Skeletal muscle tissue (tissue), 4 donors: Measurements from ENCODE around the gene APOBEC3F. TPM values are rescaled to one million over a fixed set of nuclear protein-coding genes. Genes with fewer than 3 reads are reported as not detected.
A peak's percentile ranks its signal among the peaks of the same experiment; 100 is the strongest.
"Not testable (repeated sequence)": the region's sequence is repeated elsewhere in the genome, so short reads cannot be mapped to it uniquely, and the experiment has no call there.

ENCODE experiments used
- H3K27ac ChIP-seq: one replicate; pipeline ENCODE4 v1.7.0; 2013; ENCODE audit warnings: mild to moderate bottlenecking, low read depth, low read length, inconsistent platforms
- H3K27me3 ChIP-seq, 3 donors: one replicate each; pipeline ENCODE4 v1.7.0; 2013; ENCODE audit warnings: low read length in 3 of 3; ENCODE audit not compliant: control insufficient read depth in 3 of 3, insufficient read depth in 3 of 3
- H3K36me3 ChIP-seq, 3 donors: one replicate each; pipeline ENCODE4 v1.7.0; 2013; ENCODE audit warnings: low read length in 3 of 3; ENCODE audit not compliant: control insufficient read depth in 3 of 3, insufficient read depth in 3 of 3
- H3K4me1 ChIP-seq, 3 donors: one replicate each; pipeline ENCODE4 v1.7.0; 2013; ENCODE audit warnings: low read length in 3 of 3, mild to moderate bottlenecking in 3 of 3; ENCODE audit not compliant: control insufficient read depth in 3 of 3, insufficient read depth in 3 of 3
- H3K4me3 ChIP-seq, 3 donors: one replicate each; pipeline ENCODE4 v1.7.0; 2013; ENCODE audit warnings: low read length in 3 of 3
- H3K9ac ChIP-seq, 3 donors: one replicate each; pipeline ENCODE4 v1.7.0; 2013; ENCODE audit warnings: low read length in 3 of 3, mild to moderate bottlenecking in 3 of 3, moderate library complexity in 2 of 3, low read depth in 1 of 3
- H3K9me3 ChIP-seq, 3 donors: one replicate each; pipeline ENCODE4 v1.7.0; 2013; ENCODE audit warnings: low read length in 3 of 3; ENCODE audit not compliant: control insufficient read depth in 3 of 3
- total RNA-seq: library from RNA; depleted of rRNA; stranded (reverse); fragments of >200 nt; gene quantifications from one replicate; pipeline ENCODE4 v1.2.3, GENCODE V29; 2014
- donor health status: Osteomylitis.

Gene APOBEC3F
- total RNA-seq = 1.0 TPM

- Histone ChIP-seq H3K9ac (peak within 1 kb of the TSS in 2 of 3 donors; percentile 50 to 74), H3K4me3 (peak within 1 kb of the TSS; percentile 62 to 66 (median 64))
- H3K9me3 ChIP-seq, H3K36me3 ChIP-seq, H3K27ac ChIP-seq, H3K27me3 ChIP-seq, H3K4me1 ChIP-seq: not testable (repeated sequence)
Measured at GRCh38 chr22:39040538-39041296, at the start of gene APOBEC3F. TSS of gene APOBEC3F (plus strand) at chr22:39040864. CDS start at chr22:39040961, 97 bp downstream.

- not testable (repeated sequence) for H3K9ac ChIP-seq, H3K27ac ChIP-seq, H3K36me3 ChIP-seq, H3K4me3 ChIP-seq, H3K4me1 ChIP-seq, H3K9me3 ChIP-seq
- H3K27me3 ChIP-seq = peaks cover 7 to 23% (median 15%) of the 10 kb centered on the region in 3 donors
Measured at GRCh38 chr22:38992871-38993371, 47.7 kb upstream of the APOBEC3F start.

GRCh38 chr22:38996105-38996504 is 44.6 kb upstream of the APOBEC3F start:
- Histone ChIP-seq H3K4me3 (no peak overlapping the region), H3K27me3 (peaks cover 18 to 35% (median 19%) of the 10 kb centered on the region in 3 donors), H3K9me3 (no peaks in the 10 kb centered on the region), H3K36me3 (no peaks in the 10 kb centered on the region), H3K9ac (no peak overlapping the region), H3K27ac (no peak overlapping the region), H3K4me1 (no peaks in the 10 kb centered on the region)

- no peak overlapping the region for H3K27ac ChIP-seq
- H3K9me3 ChIP-seq = no peaks in the 10 kb centered on the region
- H3K36me3 ChIP-seq = no peaks in the 10 kb centered on the region
- no peak overlapping the region for H3K9ac ChIP-seq
- H3K4me1 ChIP-seq = no peaks in the 10 kb centered on the region
- H3K27me3 ChIP-seq = peaks cover 18 to 35% (median 22%) of the 10 kb centered on the region in 3 donors
- no peak overlapping the region for H3K4me3 ChIP-seq
Measured at GRCh38 chr22:38997518-38997917, 43.1 kb upstream of the APOBEC3F start.

GRCh38 chr22:39003165-39003638 is 37.5 kb upstream of the APOBEC3F start:
- no peaks in the 10 kb centered on the region for H3K36me3 ChIP-seq
- no peak overlapping the region for H3K9ac ChIP-seq
- peaks cover 0 to 4% (median 0%) of the 10 kb centered on the region in 3 donors for H3K4me1 ChIP-seq
- H3K4me3 ChIP-seq = no peak overlapping the region
- peaks cover 10 to 12% (median 11%) of the 10 kb centered on the region in 3 donors for H3K27me3 ChIP-seq
- no peak overlapping the region for H3K27ac ChIP-seq
- H3K9me3 ChIP-seq = no peaks in the 10 kb centered on the region

- no peak overlapping the region for H3K4me3 ChIP-seq
- H3K9me3 ChIP-seq = no peaks in the 10 kb centered on the region
- peaks cover 0 to 4% (median 0%) of the 10 kb centered on the region in 3 donors for H3K4me1 ChIP-seq
- H3K36me3 ChIP-seq = no peaks in the 10 kb centered on the region
- no peak overlapping the region for H3K27ac ChIP-seq
- H3K9ac ChIP-seq = no peak overlapping the region
- H3K27me3 ChIP-seq = no peaks in the 10 kb centered on the region
Measured at GRCh38 chr22:39007177-39007576, 33.5 kb upstream of the APOBEC3F start.

GRCh38 chr22:39008271-39008850 is 32.3 kb upstream of the APOBEC3F start:
- H3K27me3 ChIP-seq, H3K9me3 ChIP-seq, H3K4me1 ChIP-seq, H3K36me3 ChIP-seq, H3K4me3 ChIP-seq, H3K9ac ChIP-seq, H3K27ac ChIP-seq: not testable (repeated sequence)

- H3K9me3 ChIP-seq = no peaks in the 10 kb centered on the region
- no peak overlapping the region for H3K27ac ChIP-seq
- no peak overlapping the region for H3K4me3 ChIP-seq
- no peaks in the 10 kb centered on the region for H3K36me3 ChIP-seq
- no peaks in the 10 kb centered on the region for H3K4me1 ChIP-seq
- H3K27me3 ChIP-seq = no peaks in the 10 kb centered on the region
- no peak overlapping the region for H3K9ac ChIP-seq
Measured at GRCh38 chr22:39010946-39011345, 29.7 kb upstream of the APOBEC3F start.

- Histone ChIP-seq H3K27me3 (no peaks in the 10 kb centered on the region), H3K4me3 (no peak overlapping the region), H3K27ac (no peak overlapping the region), H3K9ac (no peak overlapping the region), H3K4me1 (no peaks in the 10 kb centered on the region), H3K9me3 (no peaks in the 10 kb centered on the region), H3K36me3 (no peaks in the 10 kb centered on the region)
Measured at GRCh38 chr22:39012533-39013511, 27.8 kb upstream of the APOBEC3F start.
